ENCODE data around the gene ESPL1. TPM values are rescaled to one million over a fixed set of nuclear protein-coding genes. Genes with fewer than 3 reads are reported as not detected.
A peak's percentile ranks its signal among the peaks of the same experiment; 100 is the strongest.
"Not testable (repeated sequence)": the region's sequence is repeated elsewhere in the genome, so short reads cannot be mapped to it uniquely, and the experiment has no call there.

The ESPL1 gene
- total RNA-seq, 2 donors from 2014 or later, result 0.55 to 6.1 TPM

DNA sequence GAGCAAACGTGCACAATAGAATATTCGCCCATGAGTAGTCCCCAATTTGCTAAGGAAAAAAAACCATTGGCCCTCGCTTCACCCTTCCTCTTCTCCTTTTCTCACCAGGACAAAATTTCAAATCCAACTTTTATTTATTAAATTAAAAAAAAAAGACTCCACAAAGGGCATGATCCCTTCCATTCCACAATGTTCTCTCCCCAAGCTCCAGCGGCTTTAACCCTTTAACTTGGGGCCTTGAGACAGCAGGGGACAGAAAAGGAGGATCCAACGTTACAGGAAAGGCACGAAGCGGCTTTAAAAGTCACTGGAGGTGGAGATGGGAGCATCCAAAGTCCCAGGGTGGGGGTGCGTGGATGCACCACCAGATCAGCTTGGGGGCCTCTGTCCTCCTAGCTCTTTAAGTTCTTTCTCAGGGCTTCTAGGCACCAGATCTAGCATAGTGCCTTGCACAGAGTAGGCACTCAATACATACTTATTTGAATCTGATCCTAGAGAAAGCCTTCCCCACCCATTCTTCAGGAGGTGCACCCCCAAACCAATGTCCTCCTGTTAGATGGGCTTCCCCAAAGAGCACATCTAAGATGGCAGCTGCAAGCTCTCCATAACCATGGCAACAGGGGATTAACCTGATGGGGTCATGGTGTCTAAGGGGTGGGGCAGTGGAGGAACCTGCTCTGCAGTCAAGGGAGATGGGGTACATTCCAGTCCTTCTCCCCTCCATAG, 58.5 kb downstream of the ESPL1 start:
- no peaks in the 10 kb centered on the region for H3K36me3 ChIP-seq

DNA sequence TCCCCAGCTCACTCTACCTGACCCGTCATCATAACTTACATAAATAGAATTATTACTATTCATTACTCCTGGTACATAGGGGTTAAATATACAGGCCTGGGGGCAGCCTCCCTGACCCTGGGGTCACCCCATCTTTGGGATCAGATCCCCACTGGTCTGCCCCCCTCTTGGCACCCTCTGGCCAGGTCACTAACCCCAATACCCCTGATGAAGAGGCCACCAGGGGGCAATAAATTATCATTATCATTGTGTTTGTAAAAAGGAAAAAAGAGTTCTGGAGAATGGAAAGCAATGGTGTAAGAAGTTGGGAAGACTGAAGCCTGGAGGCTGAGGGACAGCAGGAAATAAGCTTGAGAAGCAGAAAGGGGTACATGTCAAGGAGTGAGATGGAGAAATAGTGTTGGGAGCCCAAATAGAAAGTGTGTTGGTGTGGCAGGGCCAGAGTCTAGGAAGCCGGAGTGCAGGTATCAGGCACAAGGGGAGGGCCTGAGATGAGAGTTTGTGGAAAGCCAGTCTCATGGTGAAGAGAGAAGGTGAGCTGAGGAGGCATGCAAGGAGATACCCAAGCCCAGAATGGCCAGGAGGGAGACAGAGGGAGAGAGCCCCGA, 59.4 kb downstream of the ESPL1 start:
- Histone ChIP-seq H3K27ac (no peak overlapping the region), H3K4me3 (no peak overlapping the region), H3K36me3 (no peaks in the 10 kb centered on the region), H3K9me3 (no peaks in the 10 kb centered on the region), H3K27me3 (replicated peaks; ENCODE audit: insufficient read depth) (no peaks in the 10 kb centered on the region), H3K4me1 (replicated peaks) (no peaks in the 10 kb centered on the region)
- TF ChIP-seq POLR2AphosphoS5 (IDR thresholded peaks at IDR 0.05) (no peak), POLR2A (IDR thresholded peaks at IDR 0.05) (no peak), CTCF (IDR thresholded peaks at IDR 0.05) (peak in 1 of 4 experiments; percentile 18)
- DNase-seq (ENCODE audit: low spot score), result no peak
- WGBS, result 82% methylated on average over 3 of the region's 3 CpGs
- intact Hi-C loops (cut with DNase I), result loop anchor here (10.0 kb wide), 1 partner anchor 177 kb away; the partner anchor contains the start of genes NPFF and TARBP2

More for the DNA sequence above, 58.5 kb downstream of the ESPL1 start:
- Histone ChIP-seq H3K4me3 (no peak overlapping the region), H3K4me1 (replicated peaks) (peaks cover 5% of the 10 kb centered on the region), H3K27ac (no peak overlapping the region), H3K9me3 (no peaks in the 10 kb centered on the region), H3K27me3 (replicated peaks; ENCODE audit: insufficient read depth) (no peaks in the 10 kb centered on the region)
- no peak for DNase-seq (ENCODE audit: low spot score)
- 81% methylated on average over 8 of the region's 8 CpGs for WGBS
- no peak for TF ChIP-seq POLR2AphosphoS5 (IDR thresholded peaks at IDR 0.05)
- no peak for TF ChIP-seq CTCF (IDR thresholded peaks at IDR 0.05)
- no peak for TF ChIP-seq POLR2A (IDR thresholded peaks at IDR 0.05)
- intact Hi-C loops (cut with DNase I), result loop anchor here (10.0 kb wide), 1 partner anchor 178 kb away; the partner anchor contains the start of genes NPFF and TARBP2

- TF ChIP-seq POLR2AphosphoS5 (IDR thresholded peaks at IDR 0.05) (no peak), CTCF (IDR thresholded peaks at IDR 0.05) (no peak), POLR2A (IDR thresholded peaks at IDR 0.05) (no peak)
- DNase-seq (ENCODE audit: low spot score), result no peak
- no peak overlapping the region for H3K4me3 ChIP-seq
- no peaks in the 10 kb centered on the region for H3K36me3 ChIP-seq
- WGBS, result 44% methylated on average over 16 of the region's 16 CpGs
- intact Hi-C loops (cut with DNase I), result loop anchor here (10.0 kb wide), 1 partner anchor 177 kb away; the partner anchor contains the start of genes NPFF and TARBP2
- H3K27me3 ChIP-seq (replicated peaks; ENCODE audit: insufficient read depth), result no peaks in the 10 kb centered on the region
- H3K9me3 ChIP-seq, result no peaks in the 10 kb centered on the region
- no peaks in the 10 kb centered on the region for H3K4me1 ChIP-seq (replicated peaks)
- H3K27ac ChIP-seq, result no peak overlapping the region
These were observed 59.9 kb downstream of the ESPL1 start for GRCh38 chr12:53328043-53328435.

- Histone ChIP-seq H3K27me3 (replicated peaks; ENCODE audit: insufficient read depth) (peaks cover under 1% of the 10 kb centered on the region), H3K9me3 (no peaks in the 10 kb centered on the region), H3K27ac (no peak overlapping the region), H3K4me3 (no peak overlapping the region), H3K36me3 (no peaks in the 10 kb centered on the region), H3K4me1 (replicated peaks) (no peaks in the 10 kb centered on the region)
- DNase-seq (ENCODE audit: low spot score), result no peak
- TF ChIP-seq CTCF (IDR thresholded peaks at IDR 0.05), result no peak
- TF ChIP-seq POLR2AphosphoS5 (IDR thresholded peaks at IDR 0.05), result no peak
- no peak for TF ChIP-seq POLR2A (IDR thresholded peaks at IDR 0.05)
- intact Hi-C loops (cut with DNase I), result no loop called here
- WGBS, result 73% methylated on average over 5 of the region's 5 CpGs
These were observed 62.6 kb downstream of the ESPL1 start for GRCh38 chr12:53330671-53331070.

DNA sequence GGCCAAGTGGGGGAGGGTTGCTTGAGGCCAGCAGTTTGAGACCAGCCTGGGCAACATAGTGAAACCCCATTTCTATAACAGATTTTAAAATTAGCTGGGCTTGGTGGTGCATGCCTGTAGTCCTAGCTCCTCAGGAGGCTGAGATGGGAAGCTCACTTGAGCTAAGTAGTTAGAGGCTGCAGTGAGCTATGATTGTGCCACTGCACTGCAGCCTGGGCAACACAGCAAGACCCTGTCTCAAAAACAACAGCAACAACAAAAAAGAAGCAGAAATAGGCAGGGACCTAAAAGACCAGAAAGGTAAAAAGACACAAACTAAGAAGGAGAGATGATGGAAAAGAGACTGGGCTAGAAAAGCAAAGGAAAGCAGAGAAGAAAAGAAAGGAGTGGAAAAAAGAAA, 64.2 kb downstream of the ESPL1 start:
- intact Hi-C loops (cut with DNase I); DNase-seq (ENCODE audit: low spot score); H3K36me3 ChIP-seq: not testable (repeated sequence)

More for the DNA sequence above, 64.2 kb downstream of the ESPL1 start:
- not testable (repeated sequence) for H3K27ac ChIP-seq; H3K4me1 ChIP-seq (replicated peaks); H3K4me3 ChIP-seq; H3K27me3 ChIP-seq (replicated peaks; ENCODE audit: insufficient read depth); H3K9me3 ChIP-seq

All from prostate gland (tissue), 2 donors.